RWPE2 (cell line): ENCODE results near the gene CYB5R3.

Experiments
- ATAC-seq: fragments of 200-7000 bp; cut with Tn5 transposase; 3 replicates; pipeline ENCODE4 v1.9.1; 2021; ENCODE audit warnings: low read depth
- DNase-seq: peaks from one replicate; pipeline ENCODE4 v3.0.0-alpha.2; 2020; ENCODE audit warnings: low spot score
- H3K27ac ChIP-seq: fragments of 450-650 bp; 2 replicates; pipeline ENCODE4 v1.5.1; 2017; ENCODE audit warnings: mild to moderate bottlenecking; ENCODE audit not compliant: poor library complexity, severe bottlenecking
- H3K27me3 ChIP-seq: fragments of 250-450 bp; sonication (Bioruptor Pico); 2 replicates; pipeline ENCODE4 v1.5.1; 2021; ENCODE audit warnings: mild to moderate bottlenecking, moderate library complexity; ENCODE audit not compliant: insufficient read depth, poor library complexity, severe bottlenecking
- H3K36me3 ChIP-seq: fragments of 250-450 bp; sonication (Bioruptor Pico); 2 replicates; pipeline ENCODE4 v1.5.1; 2020; ENCODE audit warnings: low read depth, mild to moderate bottlenecking, moderate library complexity
- H3K4me1 ChIP-seq: fragments of 250-450 bp; sonication (Bioruptor Pico); 2 replicates; pipeline ENCODE4 v1.5.1; 2021; ENCODE audit warnings: mild to moderate bottlenecking, moderate library complexity; ENCODE audit not compliant: insufficient read depth, poor library complexity, severe bottlenecking
- H3K4me3 ChIP-seq: fragments of 250-450 bp; sonication (Bioruptor Pico); 2 replicates; pipeline ENCODE4 v1.5.1; 2021; ENCODE audit warnings: mild to moderate bottlenecking, moderate library complexity; ENCODE audit not compliant: severe bottlenecking
- H3K9me3 ChIP-seq: fragments of 250-450 bp; sonication (Bioruptor Pico); 2 replicates; pipeline ENCODE4 v1.5.1; 2021; ENCODE audit warnings: mild to moderate bottlenecking, moderate library complexity; ENCODE audit not compliant: severe bottlenecking
- TF ChIP-seq, protein P1 (sequence below): fragments of 450-650 bp; IDR thresholded peaks from one replicate; pipeline ENCODE4 v1.5.1; 2017; ENCODE audit warnings: mild to moderate bottlenecking, moderate library complexity; ENCODE audit not compliant: poor library complexity, severe bottlenecking

Gene CYB5R3

DNA sequence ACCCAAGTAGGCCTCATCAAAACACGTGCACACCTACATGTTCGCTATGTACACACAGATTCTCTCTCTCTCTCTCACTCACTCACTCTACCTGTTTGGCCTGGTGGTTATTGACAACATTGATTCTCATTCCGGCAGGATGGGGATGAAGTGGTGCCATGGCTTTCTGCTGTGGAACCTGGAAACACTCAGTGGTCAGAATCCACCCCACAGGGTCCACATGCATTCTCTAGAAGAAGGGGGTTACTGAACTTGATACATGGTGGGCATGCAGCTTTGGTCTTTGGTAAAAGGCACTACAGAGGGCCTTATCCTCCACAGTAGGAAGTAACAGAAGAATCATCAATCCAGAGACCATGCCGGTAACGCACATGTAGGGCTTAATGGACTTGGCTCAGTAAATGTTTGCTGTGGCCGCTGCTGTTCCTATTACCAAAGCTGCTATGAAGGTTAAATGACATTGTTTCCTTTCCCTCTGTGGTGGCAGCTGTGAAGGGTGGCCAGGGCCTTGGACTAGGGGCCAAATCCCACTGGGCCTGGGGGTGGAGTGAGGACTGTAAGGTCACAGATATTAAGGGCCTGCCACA, 47.2 kb downstream of the CYB5R3 start:
- Histone ChIP-seq H3K27me3 (no peaks in the 10 kb centered on the region), H3K9me3 (no peaks in the 10 kb centered on the region), H3K4me3 (no peak overlapping the region), H3K4me1 (no peaks in the 10 kb centered on the region), H3K36me3 (peaks cover 74% of the 10 kb centered on the region), H3K27ac (no peak overlapping the region)
- TF ChIP-seq, protein P1, sequence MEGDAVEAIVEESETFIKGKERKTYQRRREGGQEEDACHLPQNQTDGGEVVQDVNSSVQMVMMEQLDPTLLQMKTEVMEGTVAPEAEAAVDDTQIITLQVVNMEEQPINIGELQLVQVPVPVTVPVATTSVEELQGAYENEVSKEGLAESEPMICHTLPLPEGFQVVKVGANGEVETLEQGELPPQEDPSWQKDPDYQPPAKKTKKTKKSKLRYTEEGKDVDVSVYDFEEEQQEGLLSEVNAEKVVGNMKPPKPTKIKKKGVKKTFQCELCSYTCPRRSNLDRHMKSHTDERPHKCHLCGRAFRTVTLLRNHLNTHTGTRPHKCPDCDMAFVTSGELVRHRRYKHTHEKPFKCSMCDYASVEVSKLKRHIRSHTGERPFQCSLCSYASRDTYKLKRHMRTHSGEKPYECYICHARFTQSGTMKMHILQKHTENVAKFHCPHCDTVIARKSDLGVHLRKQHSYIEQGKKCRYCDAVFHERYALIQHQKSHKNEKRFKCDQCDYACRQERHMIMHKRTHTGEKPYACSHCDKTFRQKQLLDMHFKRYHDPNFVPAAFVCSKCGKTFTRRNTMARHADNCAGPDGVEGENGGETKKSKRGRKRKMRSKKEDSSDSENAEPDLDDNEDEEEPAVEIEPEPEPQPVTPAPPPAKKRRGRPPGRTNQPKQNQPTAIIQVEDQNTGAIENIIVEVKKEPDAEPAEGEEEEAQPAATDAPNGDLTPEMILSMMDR, result no peak
- DNase-seq, result no peak
- ATAC-seq, result no peak

DNA sequence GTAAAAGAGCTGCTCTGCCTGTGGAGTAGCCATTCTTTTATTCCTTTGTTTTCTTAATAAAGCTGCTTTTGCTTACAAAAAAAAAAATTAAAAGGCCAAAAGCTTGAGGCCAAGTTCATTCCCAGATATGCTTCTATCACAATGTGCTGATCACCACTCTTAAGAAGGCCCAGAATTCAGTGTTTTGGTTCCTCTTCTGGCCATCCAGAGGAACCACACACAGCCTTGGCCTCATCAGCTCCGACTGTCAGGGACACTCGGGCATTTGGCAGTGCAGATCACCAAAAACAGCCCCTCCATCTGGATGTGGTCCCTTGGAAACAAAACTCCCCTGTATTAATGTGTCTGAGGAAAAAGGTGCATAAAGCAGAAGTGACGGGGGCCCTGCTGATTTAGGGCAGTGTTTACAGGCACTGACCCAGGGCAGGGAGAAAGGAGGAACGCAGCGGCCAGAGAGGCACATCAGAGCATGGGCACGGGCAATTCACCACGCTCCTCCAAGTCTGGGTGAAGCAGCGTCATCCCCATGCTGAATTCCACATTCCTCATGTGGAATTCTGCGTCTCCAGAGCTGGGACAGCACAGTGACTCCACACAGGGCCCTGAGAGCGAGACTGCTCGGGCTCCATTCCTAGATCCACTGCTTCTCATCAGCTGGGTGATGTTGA, 52.2 kb downstream of the CYB5R3 start:
- ATAC-seq (no peak), DNase-seq (no peak)
- H3K4me3 ChIP-seq, result no peak overlapping the region
- peaks cover 91% of the 10 kb centered on the region for H3K36me3 ChIP-seq
- no peak overlapping the region for H3K27ac ChIP-seq
- H3K27me3 ChIP-seq, result no peaks in the 10 kb centered on the region
- H3K4me1 ChIP-seq, result no peaks in the 10 kb centered on the region
- TF ChIP-seq, protein P1, result no peak
- no peaks in the 10 kb centered on the region for H3K9me3 ChIP-seq

DNA sequence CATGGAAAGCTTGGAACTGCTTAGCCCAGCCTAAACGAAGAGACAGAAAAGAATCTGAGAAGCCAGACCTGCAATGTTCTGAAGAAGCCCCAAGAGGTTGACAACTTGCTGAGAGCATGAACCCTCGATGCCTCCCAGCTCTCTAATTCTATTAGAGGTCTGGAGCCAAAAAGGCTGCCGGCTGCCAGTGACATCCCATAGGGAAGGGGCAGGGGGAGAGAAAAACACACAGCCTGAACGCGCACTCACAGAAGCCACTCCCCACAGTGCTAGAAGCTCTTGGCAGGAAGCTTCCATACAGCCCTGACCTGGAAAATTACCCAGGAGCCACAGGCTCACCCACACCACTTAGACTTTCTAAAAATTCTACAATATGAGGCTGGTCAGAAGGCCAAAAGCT, 52.9 kb downstream of the CYB5R3 start:
- no peak for DNase-seq
- Histone ChIP-seq H3K27me3 (no peaks in the 10 kb centered on the region), H3K4me1 (no peaks in the 10 kb centered on the region), H3K27ac (no peak overlapping the region), H3K36me3 (peaks cover 91% of the 10 kb centered on the region), H3K4me3 (no peak overlapping the region), H3K9me3 (no peaks in the 10 kb centered on the region)
- ATAC-seq, result no peak
- TF ChIP-seq, protein P1, result no peak

DNA sequence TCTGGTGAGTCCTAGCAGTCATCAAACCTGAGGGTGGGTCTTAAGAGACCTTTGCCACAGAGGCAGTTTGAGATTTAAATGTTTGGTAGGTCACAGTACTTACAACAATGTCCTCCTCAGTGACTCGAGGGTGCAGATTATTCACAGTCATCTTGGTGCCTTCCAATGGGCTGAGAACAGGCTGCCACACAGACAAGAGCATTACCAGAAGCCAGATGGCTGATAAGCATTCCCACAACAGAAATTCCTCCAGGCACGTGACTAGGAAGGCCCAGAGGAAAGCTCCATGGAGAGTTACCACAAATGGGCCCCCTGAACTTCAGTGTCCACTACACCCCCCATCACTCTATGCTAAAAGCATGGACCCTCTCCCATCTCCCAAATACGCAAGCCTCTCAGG, 53.8 kb downstream of the CYB5R3 start:
- Histone ChIP-seq H3K36me3 (peaks cover 92% of the 10 kb centered on the region), H3K4me3 (no peak overlapping the region), H3K9me3 (no peaks in the 10 kb centered on the region), H3K4me1 (no peaks in the 10 kb centered on the region), H3K27ac (no peak overlapping the region), H3K27me3 (no peaks in the 10 kb centered on the region)
- TF ChIP-seq, protein P1, result no peak
- DNase-seq (no peak), ATAC-seq (no peak)

DNA sequence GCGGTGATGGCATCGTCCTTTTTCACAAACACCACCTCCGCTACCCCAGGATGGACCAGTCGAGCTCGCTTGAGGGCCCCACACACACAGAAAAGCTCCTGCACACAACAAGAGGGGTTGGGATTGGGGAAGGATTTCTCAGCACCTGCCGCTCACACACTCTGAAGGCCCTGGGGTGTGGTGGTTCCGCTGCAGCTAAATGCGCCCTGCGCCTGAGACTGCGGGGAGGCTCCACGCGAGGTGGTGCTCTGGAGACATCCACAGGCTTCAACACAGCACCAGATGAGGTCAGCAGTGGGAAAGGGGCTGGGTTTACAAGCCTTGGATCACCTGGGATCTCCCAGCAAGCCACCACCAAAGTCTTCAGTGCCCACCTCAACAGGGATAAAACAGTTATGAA, 57.2 kb downstream of the CYB5R3 start:
- H3K4me3 ChIP-seq, result no peak overlapping the region
- H3K27me3 ChIP-seq, result no peaks in the 10 kb centered on the region
- peaks cover 94% of the 10 kb centered on the region for H3K36me3 ChIP-seq
- H3K9me3 ChIP-seq, result no peaks in the 10 kb centered on the region
- H3K4me1 ChIP-seq, result no peaks in the 10 kb centered on the region
- DNase-seq (no peak), ATAC-seq (no peak)
- TF ChIP-seq, protein P1, result no peak
- H3K27ac ChIP-seq, result no peak overlapping the region
